Measurements from ENCODE around the gene ATF7IP. TPM values are rescaled to one million over a fixed set of nuclear protein-coding genes. Genes with fewer than 3 reads are reported as not detected.
"Not testable (repeated sequence)": the region's sequence is repeated elsewhere in the genome, so short reads cannot be mapped to it uniquely, and the experiment has no call there.

Gene ATF7IP
- total RNA-seq (2021) (98.3 and 100 TPM in 2 replicates), Bru-seq, nascent RNA (percentile 97 among the genes with signal in this experiment), BruChase-seq, experiment 1, labeled RNA remaining after a 2-hour chase (percentile 91 among the genes with signal in this experiment), BruChase-seq, experiment 2, labeled RNA remaining after a 6-hour chase (percentile 79 among the genes with signal in this experiment)
- long read RNA-seq, full-length matches to known transcripts: 30 of 45 reads
- long read RNA-seq, partial matches to known transcripts: 7 of 45 reads
- long read RNA-seq, other reads (novel, unspliced or antisense): 8 of 45 reads

- BruUV-seq (replicated peaks): TSS peak; percentile 62
- ChIA-PET CTCF (interaction anchor here (0.6 to 1.4 kb wide), 3 partner anchors 19 to 108 kb away, joined by 3 to 4 read pairs (median 3); no protein-coding TSS in a partner anchor), POLR2A (ENCODE audit: low non-redundant PET) (interaction anchor here (0.5 to 0.6 kb wide), 4 partner anchors 38 to 108 kb away, joined by 3 to 6 read pairs (median 4); no protein-coding TSS in a partner anchor)
- Histone ChIP-seq H3K4me3 (ENCODE audit: low read depth, low read length, poor library complexity, severe bottlenecking) (peak within 1 kb of the TSS; percentile 50), H3K27ac (ENCODE audit: low read depth, low read length, poor library complexity, severe bottlenecking) (peak within 1 kb of the TSS; percentile 94), H3K27me3 (replicated peaks; ENCODE audit: insufficient read depth, low read depth, low read length, poor library complexity) (no peaks in the 10 kb centered on the region), H3K36me3 (ENCODE audit: insufficient read depth, low read length, poor library complexity, severe bottlenecking) (peaks cover 17% of the 10 kb centered on the region), H3K9me3 (ENCODE audit: low read depth, low read length, poor library complexity, severe bottlenecking) (peaks cover 7% of the 10 kb centered on the region), H3K4me1 (ENCODE audit: insufficient read depth, low read length, poor library complexity, severe bottlenecking) (peaks cover 4% of the 10 kb centered on the region)
- intact Hi-C loops (cut with micrococcal nuclease; ENCODE audit: unreplicated experiment): loop anchor here (1.0 to 2.0 kb wide), 3 partner anchors 51 to 109 kb away; no protein-coding TSS in a partner anchor
- peak; percentile 99 for DNase-seq (ENCODE audit: low spot score)
- TF ChIP-seq EZH2 (IDR thresholded peaks at IDR 0.05; ENCODE audit: borderline replicate concordance, low read depth, low read length, poor library complexity, severe bottlenecking) (no peak), CTCF (conservative IDR thresholded peaks at IDR 0.05; ENCODE audit: low read depth, low read length) (peak; percentile 48)
These were observed at the start of gene ATF7IP for GRCh38 chr12:14365294-14366208. Gene ATF7IP, plus strand, starts transcription at chr12:14365682. Its CDS starts 58,234 bp downstream, at chr12:14423916.

GRCh38 chr12:14317362-14318146, 47.9 kb upstream of the ATF7IP start:
- ChIA-PET POLR2A (ENCODE audit: low non-redundant PET) (no interaction called here), CTCF (no interaction called here)

GRCh38 chr12:14319704-14320427, 45.6 kb upstream of the ATF7IP start:
- CTCF ChIA-PET; intact Hi-C loops (cut with micrococcal nuclease; ENCODE audit: unreplicated experiment); DNase-seq (ENCODE audit: low spot score); H3K4me1 ChIP-seq (ENCODE audit: insufficient read depth, low read length, poor library complexity, severe bottlenecking); BruUV-seq (replicated peaks); H3K27me3 ChIP-seq (replicated peaks; ENCODE audit: insufficient read depth, low read depth, low read length, poor library complexity); H3K9me3 ChIP-seq (ENCODE audit: low read depth, low read length, poor library complexity, severe bottlenecking); H3K36me3 ChIP-seq (ENCODE audit: insufficient read depth, low read length, poor library complexity, severe bottlenecking); POLR2A ChIA-PET (ENCODE audit: low non-redundant PET); H3K4me3 ChIP-seq (ENCODE audit: low read depth, low read length, poor library complexity, severe bottlenecking); H3K27ac ChIP-seq (ENCODE audit: low read depth, low read length, poor library complexity, severe bottlenecking): not testable (repeated sequence)

More at GRCh38 chr12:14317362-14318146, 47.9 kb upstream of the ATF7IP start:
- H3K4me1 ChIP-seq (ENCODE audit: insufficient read depth, low read length, poor library complexity, severe bottlenecking): no peaks in the 10 kb centered on the region
- no peak overlapping the region for H3K4me3 ChIP-seq (ENCODE audit: low read depth, low read length, poor library complexity, severe bottlenecking)
- no TSS peak for BruUV-seq (replicated peaks)
- H3K27me3 ChIP-seq (replicated peaks; ENCODE audit: insufficient read depth, low read depth, low read length, poor library complexity): no peaks in the 10 kb centered on the region
- H3K36me3 ChIP-seq (ENCODE audit: insufficient read depth, low read length, poor library complexity, severe bottlenecking): no peaks in the 10 kb centered on the region
- intact Hi-C loops (cut with micrococcal nuclease; ENCODE audit: unreplicated experiment): no loop called here
- H3K27ac ChIP-seq (ENCODE audit: low read depth, low read length, poor library complexity, severe bottlenecking): no peak overlapping the region
- TF ChIP-seq EZH2 (IDR thresholded peaks at IDR 0.05; ENCODE audit: borderline replicate concordance, low read depth, low read length, poor library complexity, severe bottlenecking) (no peak), CTCF (conservative IDR thresholded peaks at IDR 0.05; ENCODE audit: low read depth, low read length) (no peak)
- peak; percentile 26 for DNase-seq (ENCODE audit: low spot score)
- H3K9me3 ChIP-seq (ENCODE audit: low read depth, low read length, poor library complexity, severe bottlenecking): no peaks in the 10 kb centered on the region

Data from A673 (cell line).